DND-41 (cell line): Measurements from ENCODE around the gene PRR19.

Experiments
- CTCF ChIP-seq: IDR thresholded peaks from 2 replicates; pipeline ENCODE4 v1.5.1; 2012; ENCODE audit warnings: borderline replicate concordance, low read length, moderate library complexity, mild to moderate bottlenecking; ENCODE audit not compliant: poor library complexity, severe bottlenecking; ENCODE audit errors: extremely low read depth
- EZH2 ChIP-seq: IDR thresholded peaks from 3 replicates; pipeline ENCODE4 v1.6.1; 2012; ENCODE audit warnings: borderline replicate concordance, low read depth, mild to moderate bottlenecking, moderate library complexity, low read length, inconsistent platforms; ENCODE audit not compliant: severe bottlenecking

GRCh38 chr19:42343344-42344110 lies 41.6 kb downstream of the PRR19 start:
- peak; percentile 46 for TF ChIP-seq CTCF
- no peak for TF ChIP-seq EZH2
